Nephron progenitor cell (in vitro differentiated cells): ENCODE measurements around the gene TRAPPC3L.

Experiments
- DNase-seq: peaks from one replicate; pipeline ENCODE4 v3.0.0; 2021
- H3K27ac Mint-ChIP-seq: 2 replicates; pipeline ENCODE4 v1.8.0; 2021; ENCODE audit warnings: mild to moderate bottlenecking, moderate library complexity, mixed read lengths
- H3K27me3 Mint-ChIP-seq: 2 replicates; pipeline ENCODE4 v1.8.0; 2021; ENCODE audit warnings: mild to moderate bottlenecking, low read depth, mixed read lengths; ENCODE audit not compliant: poor library complexity
- H3K36me3 Mint-ChIP-seq: 2 replicates; pipeline ENCODE4 v1.8.0; 2021; ENCODE audit warnings: low read depth, mixed read lengths
- H3K4me1 Mint-ChIP-seq: 2 replicates; pipeline ENCODE4 v1.8.0; 2021; ENCODE audit warnings: mixed read lengths
- H3K4me3 Mint-ChIP-seq: 2 replicates; pipeline ENCODE4 v1.8.0; 2021; ENCODE audit warnings: mild to moderate bottlenecking, moderate library complexity, mixed read lengths
- H3K9me3 Mint-ChIP-seq: 2 replicates; pipeline ENCODE4 v1.8.0; 2021; ENCODE audit warnings: mild to moderate bottlenecking, moderate library complexity, mixed read lengths
- CTCF ChIP-seq: fragments of 200-600 bp; sonication (generic); IDR thresholded peaks from 2 replicates; pipeline ENCODE4 v1.5.0; 2021; ENCODE audit warnings: antibody characterized with exemption

TRAPPC3L gene

DNA sequence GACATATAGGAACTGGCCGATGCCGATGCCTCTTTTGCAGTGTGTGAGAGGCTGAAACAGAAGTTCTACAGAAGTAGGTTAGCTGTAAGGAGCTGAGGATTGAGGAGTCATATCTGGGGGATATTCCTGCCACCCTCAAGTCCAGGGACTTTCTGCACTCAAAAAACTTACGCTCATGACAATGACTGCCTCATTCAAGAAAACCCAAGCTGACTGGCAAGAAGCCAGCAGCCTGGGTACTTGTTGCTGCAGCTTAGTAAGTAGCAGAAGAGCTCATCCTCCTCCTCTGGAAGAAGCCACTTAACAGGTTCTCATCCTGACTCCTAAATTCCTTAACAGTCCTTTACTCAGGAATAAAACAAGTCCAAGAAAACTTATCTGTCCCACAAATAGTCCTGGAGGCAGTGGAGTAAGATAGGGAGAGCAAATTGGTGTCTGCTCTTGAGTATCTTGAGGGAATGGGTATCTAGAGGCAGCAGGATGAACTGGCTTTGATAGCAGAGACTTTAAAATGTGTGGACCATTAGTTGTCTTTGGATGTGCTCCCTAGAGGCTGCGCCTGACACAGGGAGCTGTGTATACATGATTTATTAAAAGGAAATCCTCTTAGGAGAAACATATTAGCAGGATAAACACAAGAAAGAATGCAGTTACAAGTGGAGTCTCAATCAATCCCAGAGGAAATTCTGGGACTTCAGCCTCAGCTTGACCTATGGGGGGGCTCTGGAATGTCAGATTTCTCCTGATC lies 26.7 kb downstream of the TRAPPC3L start:
- Mint-ChIP-seq H3K27ac (no peak overlapping the region), H3K27me3 (peaks cover 4% of the 10 kb centered on the region), H3K4me1 (peaks cover 14% of the 10 kb centered on the region), H3K9me3 (no peaks in the 10 kb centered on the region), H3K4me3 (no peak overlapping the region), H3K36me3 (no peaks in the 10 kb centered on the region)
- DNase-seq: no peak
- TF ChIP-seq CTCF: no peak

GRCh38 chr6:116515141-116515540 lies 30.3 kb downstream of the TRAPPC3L start:
- H3K4me1 Mint-ChIP-seq: peaks cover 14% of the 10 kb centered on the region
- no peak overlapping the region for H3K27ac Mint-ChIP-seq
- H3K9me3 Mint-ChIP-seq: no peaks in the 10 kb centered on the region
- DNase-seq: no peak
- no peak for TF ChIP-seq CTCF
- H3K36me3 Mint-ChIP-seq: no peaks in the 10 kb centered on the region
- H3K4me3 Mint-ChIP-seq: no peak overlapping the region
- peaks cover 4% of the 10 kb centered on the region for H3K27me3 Mint-ChIP-seq

DNA sequence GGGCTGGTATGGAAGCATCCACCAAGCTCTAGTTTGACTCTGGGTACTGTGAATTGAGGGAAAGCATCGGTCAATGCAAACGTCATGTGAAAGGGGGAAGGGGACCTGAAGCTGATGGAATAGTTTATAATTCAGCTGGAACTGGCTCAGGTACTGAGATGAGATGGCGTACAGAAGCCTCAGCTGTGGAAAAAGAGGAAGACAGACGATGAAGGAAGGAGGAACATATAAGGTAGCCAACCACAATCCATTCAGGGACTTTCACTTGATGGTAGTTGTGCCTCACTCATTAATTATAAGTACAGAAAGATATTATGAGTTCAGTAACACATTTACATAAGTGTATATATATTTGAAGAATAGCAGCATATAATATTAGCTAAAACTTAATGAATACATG lies 31.4 kb downstream of the TRAPPC3L start:
- H3K4me3 Mint-ChIP-seq: no peak overlapping the region

GRCh38 chr6:116513224-116513875 lies 32.1 kb downstream of the TRAPPC3L start:
- Mint-ChIP-seq H3K4me1 (peaks cover 7% of the 10 kb centered on the region), H3K36me3 (no peaks in the 10 kb centered on the region), H3K9me3 (peaks cover 16% of the 10 kb centered on the region), H3K4me3 (no peak overlapping the region), H3K27ac (no peak overlapping the region), H3K27me3 (peaks cover 4% of the 10 kb centered on the region)
- no peak for TF ChIP-seq CTCF
- DNase-seq: no peak

More for the DNA sequence above, 31.4 kb downstream of the TRAPPC3L start:
- Mint-ChIP-seq H3K36me3 (no peaks in the 10 kb centered on the region), H3K27ac (no peak overlapping the region), H3K9me3 (peaks cover 9% of the 10 kb centered on the region), H3K27me3 (peaks cover 4% of the 10 kb centered on the region), H3K4me1 (peaks cover 14% of the 10 kb centered on the region)
- TF ChIP-seq CTCF: no peak
- DNase-seq: no peak

DNA sequence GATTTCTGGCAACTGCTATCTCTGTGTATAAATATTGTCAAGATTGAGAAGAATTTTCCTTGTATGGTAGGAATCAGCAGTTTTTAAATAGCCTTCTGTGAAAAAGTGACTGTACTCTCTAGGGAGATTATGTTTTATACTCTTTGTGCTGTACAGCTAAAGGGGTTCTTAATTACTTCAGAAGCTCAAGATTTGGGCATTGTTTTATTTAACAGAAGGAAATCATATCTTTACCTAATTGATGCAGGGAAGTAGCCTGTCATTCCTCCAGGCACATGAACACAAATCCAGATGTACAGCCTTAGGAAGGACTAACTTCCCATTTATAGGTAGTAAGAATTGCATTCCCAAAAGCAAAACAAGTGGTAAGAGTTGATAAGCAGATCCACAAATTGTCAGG lies 32.8 kb downstream of the TRAPPC3L start:
- DNase-seq: no peak
- no peak overlapping the region for H3K27ac Mint-ChIP-seq
- H3K36me3 Mint-ChIP-seq: no peaks in the 10 kb centered on the region
- no peak overlapping the region for H3K4me3 Mint-ChIP-seq
- no peaks in the 10 kb centered on the region for H3K27me3 Mint-ChIP-seq
- no peak for TF ChIP-seq CTCF
- H3K4me1 Mint-ChIP-seq: peaks cover under 1% of the 10 kb centered on the region
- H3K9me3 Mint-ChIP-seq: peaks cover 19% of the 10 kb centered on the region
